Measurements from ENCODE around the gene TUBA1A. TPM values are rescaled to one million over a fixed set of nuclear protein-coding genes. Genes with fewer than 3 reads are reported as not detected.

TUBA1A gene
- polyA plus RNA-seq, 2 of the 4 experiments (the other 2 are of a cell fraction), result 163 to 222 TPM

GRCh38 chr12:49231878-49232655 is 43.2 kb upstream of the TUBA1A start:
- TF ChIP-seq NR3C1 (IDR thresholded peaks at IDR 0.05) (no peak), CBX8 (IDR thresholded peaks at IDR 0.05) (no peak), ESRRA (IDR thresholded peaks at IDR 0.05; ENCODE audit: borderline replicate concordance, low read length) (no peak), MAX (IDR thresholded peaks at IDR 0.05) (no peak), TP53 (CRISPR knock-in tag; IDR thresholded peaks at IDR 0.05) (no peak), RFX5 (IDR thresholded peaks at IDR 0.05) (no peak), REST (IDR thresholded peaks at IDR 0.05) (no peak), EP300 (IDR thresholded peaks at IDR 0.05) (no peak), BHLHE40 (IDR thresholded peaks at IDR 0.05; ENCODE audit: low read depth, low read length) (no peak), ATOH8 (CRISPR knock-in tag; IDR thresholded peaks at IDR 0.05; ENCODE audit: low read depth) (no peak)
- FAIRE-seq (no peak), ATAC-seq (no peak), DNase-seq (ENCODE audit: low read depth in 1 of 2, low spot score in 1 of 2) (no peak)
- peaks cover 3% of the 10 kb centered on the region; the same call in 1 of the 3 replicates for H3K4me1 ChIP-seq
- no peaks in the 10 kb centered on the region for H3K9me3 ChIP-seq
- H3K4me2 ChIP-seq, result no peak overlapping the region
- no peak overlapping the region for H3K27ac ChIP-seq
- POLR2A ChIA-PET, result no interaction called here
- WGBS (ENCODE audit: missing lambda C conversion rate), result 79% methylated on average over 9 of the region's 9 CpGs
- CTCF ChIA-PET, result interaction anchor here (1.0 to 6.9 kb wide), 9 partner anchors 8 to 133 kb away, joined by 3 to 64 read pairs (median 11); partner anchors contain the start of genes TUBA1A and TUBA1B
- H3K4me3 ChIP-seq, result no peak overlapping the region

- ChIA-PET CTCF (interaction anchor here (0.7 to 6.9 kb wide), 11 partner anchors 13 to 166 kb away, joined by 3 to 64 read pairs (median 4); partner anchors contain the start of genes TUBA1A and TUBA1B), POLR2A (interaction anchor here (0.6 to 1.8 kb wide), 2 partner anchors 42 to 55 kb away, joined by 5 to 6 read pairs; partner anchors contain the start of gene TUBA1A)
- Histone ChIP-seq H3K4me3 (no peak overlapping the region), H3K27ac (no peak overlapping the region), H3K9me3 (no peaks in the 10 kb centered on the region), H3K4me2 (no peak overlapping the region), H3K4me1 (peaks cover 3% of the 10 kb centered on the region; the same call in 1 of the 3 replicates)
- ATAC-seq (no peak), DNase-seq (ENCODE audit: low read depth in 1 of 2, low spot score in 1 of 2) (no peak), FAIRE-seq (no peak)
- TF ChIP-seq ZNF302 (CRISPR knock-in tag; IDR thresholded peaks at IDR 0.05) (no peak), KDM5A (IDR thresholded peaks at IDR 0.05) (no peak), HOXA7 (CRISPR knock-in tag; IDR thresholded peaks at IDR 0.05) (no peak), MAZ (IDR thresholded peaks at IDR 0.05; ENCODE audit: borderline replicate concordance, low read depth, low read length) (no peak), ZFP36 (IDR thresholded peaks at IDR 0.05; ENCODE audit: borderline replicate concordance, partially characterized antibody) (no peak), FOXS1 (CRISPR knock-in tag; IDR thresholded peaks at IDR 0.05) (no peak), SREBF2 (IDR thresholded peaks at IDR 0.05) (no peak), HOXB13 (CRISPR knock-in tag; IDR thresholded peaks at IDR 0.05; ENCODE audit: low read depth) (no peak), CTCF (IDR thresholded peaks at IDR 0.05) (no peak), ESRRA (IDR thresholded peaks at IDR 0.05; ENCODE audit: borderline replicate concordance, low read length) (no peak), RAD21 (conservative IDR thresholded peaks at IDR 0.05 in 1 of 2, IDR thresholded peaks at IDR 0.05 in 1 of 2) (no peak), RCOR1 (IDR thresholded peaks at IDR 0.05; ENCODE audit: low read depth, low read length) (no peak), ELK1 (IDR thresholded peaks at IDR 0.05; ENCODE audit: low read depth, low read length) (no peak), CHD4 (IDR thresholded peaks at IDR 0.05; ENCODE audit: borderline replicate concordance) (no peak)
- WGBS (ENCODE audit: missing lambda C conversion rate), result 62% methylated on average over 3 of the region's 3 CpGs
These were observed 41.9 kb upstream of the TUBA1A start for GRCh38 chr12:49230805-49231194.
